Neuronal stem cell (in vitro differentiated cells): ENCODE data around the gene HSPA1L.

Source experiments
- DNase-seq: peaks from one replicate; pipeline ENCODE4 v3.0.0-alpha.2; 2013; ENCODE audit warnings: low spot score
- H2AFZ ChIP-seq: one replicate; pipeline ENCODE4 v1.6.1; 2013; ENCODE audit warnings: mild to moderate bottlenecking, low read length, inconsistent platforms
- H2AK5ac ChIP-seq: 2 replicates; pipeline ENCODE4 v1.6.1; 2013; ENCODE audit warnings: low read depth, mild to moderate bottlenecking, inconsistent platforms, low read length, moderate library complexity, mixed read lengths
- H2BK120ac ChIP-seq: 2 replicates; pipeline ENCODE4 v1.6.1; 2013; ENCODE audit warnings: low read depth, mild to moderate bottlenecking, inconsistent platforms, low read length, moderate library complexity, mixed read lengths
- H2BK12ac ChIP-seq: one replicate; pipeline ENCODE4 v1.6.1; 2013; ENCODE audit warnings: low read length, inconsistent platforms
- H2BK15ac ChIP-seq: 2 replicates; pipeline ENCODE4 v1.6.1; 2013; ENCODE audit warnings: mild to moderate bottlenecking, low read length, inconsistent platforms, mixed read lengths
- H2BK5ac ChIP-seq: one replicate; pipeline ENCODE4 v1.6.1; 2013; ENCODE audit warnings: inconsistent platforms, mild to moderate bottlenecking, low read length, moderate library complexity
- H3K14ac ChIP-seq: one replicate; pipeline ENCODE4 v1.6.1; 2013; ENCODE audit warnings: low read length, inconsistent platforms
- H3K18ac ChIP-seq: 2 replicates; pipeline ENCODE4 v1.6.1; 2013; ENCODE audit warnings: low read length, inconsistent platforms
- H3K23ac ChIP-seq: 2 replicates; pipeline ENCODE4 v1.6.1; 2013; ENCODE audit warnings: low read depth, mild to moderate bottlenecking, mixed read lengths, low read length, inconsistent platforms; ENCODE audit not compliant: poor library complexity
- H3K27ac ChIP-seq: replicated peaks from 3 replicates; pipeline ENCODE4 v1.5.1; 2013; ENCODE audit warnings: low read length, inconsistent platforms
- H3K27me3 ChIP-seq, 3 experiments: 2 replicates each; pipeline ENCODE4 v1.6.1; 2013; ENCODE audit warnings: low read length in 3 of 3, mild to moderate bottlenecking in 2 of 3, inconsistent platforms in 1 of 3, low read depth in 1 of 3, mixed read lengths in 1 of 3, moderate library complexity in 1 of 3; ENCODE audit not compliant: control insufficient read depth in 3 of 3, insufficient read depth in 3 of 3
- H3K36me3 ChIP-seq, 2 donors: replicated peaks in 1 of 2; 2 replicates each; pipeline ENCODE4 v1.6.1; 2013; ENCODE audit warnings: low read length in 2 of 2; ENCODE audit not compliant: control insufficient read depth in 2 of 2, insufficient read depth in 2 of 2
- H3K4ac ChIP-seq: 2 replicates; pipeline ENCODE4 v1.6.1; 2013; ENCODE audit warnings: inconsistent platforms, mild to moderate bottlenecking, low read length, moderate library complexity
- H3K4me1 ChIP-seq, 2 donors: 1 replicate in 1 of 2; 2 replicates in 1 of 2; pipeline ENCODE4 v1.6.1; 2013; ENCODE audit warnings: low read length in 2 of 2, low read depth in 1 of 2; ENCODE audit not compliant: control insufficient read depth in 2 of 2, insufficient read depth in 1 of 2
- H3K4me2 ChIP-seq: one replicate; pipeline ENCODE4 v1.6.1; 2013; ENCODE audit warnings: mild to moderate bottlenecking, low read length, inconsistent platforms; ENCODE audit not compliant: insufficient read depth, poor library complexity, severe bottlenecking
- H3K4me3 ChIP-seq, 2 donors: 2 replicates each; pipeline ENCODE4 v1.5.1; 2013; ENCODE audit warnings: low read length in 2 of 2, mild to moderate bottlenecking in 2 of 2, inconsistent platforms in 1 of 2, moderate library complexity in 1 of 2
- H3K79me1 ChIP-seq: one replicate; pipeline ENCODE4 v1.6.1; 2013; ENCODE audit warnings: low read depth, mild to moderate bottlenecking, inconsistent platforms, low read length, moderate library complexity
- H3K9ac ChIP-seq: one replicate; pipeline ENCODE4 v1.6.1; 2013; ENCODE audit warnings: mild to moderate bottlenecking, low read depth, low read length, inconsistent platforms; ENCODE audit not compliant: poor library complexity
- H3K9me3 ChIP-seq, 2 donors: replicated peaks in 1 of 2; 2 replicates each; pipeline versions ENCODE3 to v1.6.1; 2013; ENCODE audit warnings: low read length in 2 of 2, mild to moderate bottlenecking in 2 of 2, inconsistent platforms in 1 of 2, low read depth in 1 of 2, mixed read lengths in 1 of 2, moderate library complexity in 1 of 2; ENCODE audit not compliant: control insufficient read depth in 2 of 2, insufficient read depth in 1 of 2
- H4K8ac ChIP-seq: one replicate; pipeline ENCODE4 v1.6.1; 2013; ENCODE audit warnings: low read depth, mild to moderate bottlenecking, inconsistent platforms, low read length, moderate library complexity
- H4K91ac ChIP-seq: one replicate; pipeline ENCODE4 v1.6.1; 2013; ENCODE audit warnings: low read length, low read depth, mild to moderate bottlenecking, inconsistent platforms; ENCODE audit not compliant: poor library complexity
- WGBS, 2 donors: extraction: QIAGEN DNeasy Blood & Tissue Kit; methylation state at CpG; one replicate each; pipeline ENCODE4 v1.1.7; 2013; ENCODE audit warnings: missing lambda C conversion rate in 2 of 2, mixed read lengths in 1 of 2; ENCODE audit not compliant: insufficient read length in 2 of 2, insufficient replicate concordance in 1 of 2; ENCODE audit errors: extremely low coverage in 2 of 2; 5-methylcytosine and 5-hydroxymethylcytosine counted together

Gene HSPA1L

DNA sequence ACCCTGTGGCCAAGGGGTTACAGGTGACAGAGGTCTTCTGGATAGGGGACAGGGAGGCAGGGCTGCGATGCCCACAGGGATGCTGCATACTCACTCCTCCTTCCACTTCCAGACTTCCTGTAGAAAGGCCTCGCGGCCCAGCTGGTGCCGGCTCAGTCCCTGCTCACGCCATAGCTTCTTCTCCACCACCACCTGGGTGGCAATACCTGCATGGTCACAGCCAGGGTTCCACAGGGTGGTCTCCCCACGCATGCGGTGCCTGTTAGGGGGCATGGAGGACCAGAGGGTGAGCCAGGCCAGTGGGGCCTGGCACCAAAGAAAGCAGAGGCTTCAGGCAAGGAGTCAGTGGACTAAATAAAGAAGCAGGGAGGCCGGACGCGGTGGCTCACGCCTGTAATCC, 29.6 kb downstream of the HSPA1L start:
- H2BK12ac ChIP-seq = no peak overlapping the region
- H3K14ac ChIP-seq = no peak overlapping the region
- H2BK120ac ChIP-seq = no peak overlapping the region
- H2BK15ac ChIP-seq = no peak overlapping the region
- no peak overlapping the region for H4K91ac ChIP-seq
- no peaks in the 10 kb centered on the region for H3K27me3 ChIP-seq
- DNase-seq = no peak
- H3K36me3 ChIP-seq = peaks cover 48 to 89% of the 10 kb centered on the region in 2 donors
- no CpG with 5 or more reads among the region's 11 CpGs for WGBS, 2 donors
- H3K4me2 ChIP-seq = no peak overlapping the region
- no peaks in the 10 kb centered on the region for H3K4me1 ChIP-seq
- H4K8ac ChIP-seq = no peak overlapping the region
- no peak overlapping the region for H3K27ac ChIP-seq
- no peak overlapping the region for H2AFZ ChIP-seq
- no peak overlapping the region for H3K23ac ChIP-seq
- peak overlapping the region in 1 of 2 donors; percentile 49 for H3K4me3 ChIP-seq
- no peaks in the 10 kb centered on the region for H3K9me3 ChIP-seq
- no peak overlapping the region for H3K18ac ChIP-seq
- no peak overlapping the region for H3K9ac ChIP-seq
- H3K79me1 ChIP-seq = peaks cover 2% of the 10 kb centered on the region
- H2BK5ac ChIP-seq = no peak overlapping the region
- H3K4ac ChIP-seq = no peak overlapping the region
- no peak overlapping the region for H2AK5ac ChIP-seq

DNA sequence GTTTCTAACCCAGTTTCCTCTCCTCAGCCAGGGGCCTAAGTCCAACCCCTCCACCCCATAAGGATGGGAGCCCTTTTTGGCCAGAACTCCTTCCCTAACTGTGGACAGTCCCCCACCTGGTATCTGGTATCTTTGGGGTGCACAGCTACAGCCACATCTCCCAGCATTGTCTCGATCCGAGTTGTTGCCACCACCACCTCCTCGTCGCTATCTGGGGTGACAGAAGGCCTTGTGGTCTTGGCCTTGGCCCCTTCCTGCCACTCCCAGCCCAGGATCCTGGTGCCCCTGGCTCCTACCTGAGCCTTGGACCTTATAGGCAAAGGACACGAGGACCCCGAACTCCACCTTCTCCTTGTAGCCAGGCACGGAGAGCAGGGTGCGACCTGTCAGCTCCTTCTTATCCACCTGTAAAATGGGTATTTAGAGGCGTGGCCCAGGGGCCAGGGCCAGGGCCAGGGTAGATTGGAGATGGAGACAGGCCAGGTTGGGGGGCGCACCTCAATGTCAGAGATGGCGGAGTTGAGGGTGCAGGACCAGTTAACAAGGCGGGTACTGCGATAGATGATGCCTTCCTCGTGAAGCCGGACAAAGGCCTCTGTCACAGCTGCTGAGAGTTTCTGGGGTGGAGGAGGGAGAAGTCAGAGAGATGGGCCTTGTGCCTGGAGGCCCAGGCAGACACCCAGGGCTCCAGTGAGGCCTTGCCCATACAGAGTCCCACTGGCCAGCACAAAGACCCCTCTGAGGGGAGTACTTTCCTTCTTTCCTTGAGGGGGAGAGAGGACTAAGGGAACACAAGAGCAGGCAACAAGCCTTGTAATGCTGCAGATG, 30.8 kb downstream of the HSPA1L start:
- no peak overlapping the region for H2BK15ac ChIP-seq
- H3K4me2 ChIP-seq = no peak overlapping the region
- H3K36me3 ChIP-seq = peaks cover 51 to 90% of the 10 kb centered on the region in 2 donors

DNA sequence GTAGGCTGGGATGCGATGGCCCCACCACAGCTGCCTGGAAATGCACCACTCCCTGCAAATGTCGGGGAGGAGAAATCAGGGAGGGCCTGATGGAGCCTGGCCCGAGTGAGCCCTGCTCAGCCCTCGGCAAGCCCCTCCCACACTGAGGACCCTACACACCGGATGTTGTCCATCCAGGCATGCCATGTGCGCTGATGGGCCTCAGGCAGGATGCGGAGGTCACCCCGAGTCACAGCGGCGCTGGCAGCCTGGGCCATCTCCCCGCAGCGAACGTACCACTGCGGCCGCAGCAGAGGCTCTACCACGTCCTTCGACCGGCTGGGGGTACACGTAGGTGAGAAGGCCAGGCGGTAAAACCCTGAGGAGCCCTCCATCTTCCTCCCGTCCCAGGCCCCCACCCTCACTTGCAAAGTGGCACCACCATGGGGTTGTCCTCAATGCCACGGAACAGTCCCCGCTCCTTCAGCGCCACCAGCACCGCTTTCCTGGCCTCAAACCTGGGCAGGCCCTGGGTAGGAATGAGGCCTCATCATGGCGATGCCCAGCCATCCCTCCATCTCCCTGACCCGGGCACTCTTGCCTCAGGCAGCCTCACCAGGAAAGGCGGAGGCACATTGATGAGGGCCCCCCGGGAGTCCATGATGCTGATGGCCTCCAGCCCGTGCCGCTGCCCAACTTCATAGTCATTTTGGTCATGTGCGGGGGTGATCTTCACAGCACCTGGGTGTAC, 32.8 kb downstream of the HSPA1L start:
- H2BK5ac ChIP-seq = no peak overlapping the region
- no peak for DNase-seq

More for the DNA sequence above, 30.8 kb downstream of the HSPA1L start:
- H2BK5ac ChIP-seq = no peak overlapping the region
- no peak overlapping the region for H2AK5ac ChIP-seq
- no peak overlapping the region for H2AFZ ChIP-seq
- H3K27ac ChIP-seq = no peak overlapping the region
- no peak overlapping the region for H3K14ac ChIP-seq
- no peak overlapping the region for H3K9ac ChIP-seq
- no peak overlapping the region for H2BK12ac ChIP-seq
- no peak overlapping the region for H4K91ac ChIP-seq
- H3K4me1 ChIP-seq = no peaks in the 10 kb centered on the region
- H4K8ac ChIP-seq = no peak overlapping the region
- H2BK120ac ChIP-seq = no peak overlapping the region
- H3K4me3 ChIP-seq = no peak overlapping the region
- peaks cover 2% of the 10 kb centered on the region for H3K79me1 ChIP-seq
- H3K4ac ChIP-seq = no peak overlapping the region
- WGBS, 2 donors = no CpG with 5 or more reads among the region's 15 CpGs
- no peaks in the 10 kb centered on the region for H3K27me3 ChIP-seq
- peak overlapping the region; percentile 25 for H3K23ac ChIP-seq
- no peaks in the 10 kb centered on the region for H3K9me3 ChIP-seq
- DNase-seq = no peak
- no peak overlapping the region for H3K18ac ChIP-seq

More for the DNA sequence above, 32.8 kb downstream of the HSPA1L start:
- H3K4ac ChIP-seq = no peak overlapping the region
- peaks cover 2% of the 10 kb centered on the region for H3K79me1 ChIP-seq
- H2AFZ ChIP-seq = no peak overlapping the region
- no peak overlapping the region for H2AK5ac ChIP-seq
- H3K4me1 ChIP-seq = no peaks in the 10 kb centered on the region
- H3K9ac ChIP-seq = peak overlapping the region; percentile 70
- H4K8ac ChIP-seq = no peak overlapping the region
- no peak overlapping the region for H3K4me2 ChIP-seq
- H3K9me3 ChIP-seq = no peaks in the 10 kb centered on the region
- no CpG with 5 or more reads among the region's 32 CpGs for WGBS, 2 donors
- H3K27ac ChIP-seq = no peak overlapping the region
- H2BK15ac ChIP-seq = no peak overlapping the region
- H4K91ac ChIP-seq = no peak overlapping the region
- no peak overlapping the region for H2BK120ac ChIP-seq
- no peak overlapping the region for H3K18ac ChIP-seq
- no peak overlapping the region for H3K14ac ChIP-seq
- H3K4me3 ChIP-seq = no peak overlapping the region
- H3K23ac ChIP-seq = peak overlapping the region; percentile 58
- no peak overlapping the region for H2BK12ac ChIP-seq
- H3K36me3 ChIP-seq = peaks cover 62 to 98% of the 10 kb centered on the region in 2 donors
- H3K27me3 ChIP-seq = no peaks in the 10 kb centered on the region
